ENCODE measurements around the gene FAM149B1. TPM values are rescaled to one million over a fixed set of nuclear protein-coding genes. Genes with fewer than 3 reads are reported as not detected.
A peak's percentile ranks its signal among the peaks of the same experiment; 100 is the strongest.
"Not testable (repeated sequence)": the region's sequence is repeated elsewhere in the genome, so short reads cannot be mapped to it uniquely, and the experiment has no call there.

FAM149B1 gene
- total RNA-seq, 4 donors from 2014 or later, result 2.2 to 6.9 (median 5.6) TPM

DNA sequence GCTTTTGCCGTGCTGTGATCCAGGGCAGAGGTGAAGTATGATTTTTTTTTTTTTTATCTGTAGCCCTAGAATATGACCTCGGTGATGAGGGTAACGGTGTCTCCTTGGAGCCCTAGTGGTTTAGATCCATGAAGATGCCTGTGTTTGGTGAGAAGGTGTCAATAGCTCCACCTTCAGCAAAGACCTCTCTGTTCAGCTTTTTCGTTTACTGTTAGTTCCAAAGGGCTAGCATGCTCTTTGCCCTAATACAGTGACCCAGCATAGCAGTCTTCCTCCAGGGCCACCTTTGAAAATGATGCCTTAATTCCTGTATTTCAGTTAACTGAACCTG lies 85.3 kb downstream of the FAM149B1 start:
- Histone ChIP-seq H3K4me1 (peaks cover 25% of the 10 kb centered on the region in 2 donors), H3K27me3 (no peaks in the 10 kb centered on the region), H3K36me3 (peaks cover 0 to 23% of the 10 kb centered on the region in 2 donors), H3K27ac (peak overlapping the region; percentile 89 to 99 (median 96)), H3K4me3 (peak overlapping the region; percentile 78 to 98 (median 88)), H3K9me3 (no peaks in the 10 kb centered on the region)
- no peak for TF ChIP-seq CTCF (IDR thresholded peaks at IDR 0.05 in 4 of 5, conservative IDR thresholded peaks at IDR 0.05 in 1 of 5)
- TF ChIP-seq POLR2A (IDR thresholded peaks at IDR 0.05), result no peak
- no peak for DNase-seq
- in situ Hi-C loops (cut with MboI; ENCODE audit: low sequenced_read_pairs in 4 of 4), result loop anchor here in 1 of 4 donors (25.0 kb wide), 1 partner anchor 384 kb away; the partner anchor contains the start of gene MYOZ1
- no peak for ATAC-seq
- intact Hi-C loops (cut with DNase I; ENCODE audit: low total_unique reads), result loop anchor here (2.0 to 5.0 kb wide), 3 partner anchors 156 to 244 kb away; partner anchors contain the start of genes ANXA7, P4HA1 and PPP3CB

- H3K27me3 ChIP-seq; DNase-seq; H3K27ac ChIP-seq; ATAC-seq; H3K4me3 ChIP-seq; H3K36me3 ChIP-seq; H3K4me1 ChIP-seq; intact Hi-C loops (cut with DNase I; ENCODE audit: low total_unique reads); H3K9me3 ChIP-seq: not testable (repeated sequence)
- in situ Hi-C loops (cut with MboI; ENCODE audit: low sequenced_read_pairs in 4 of 4), result loop anchor here in 1 of 4 donors (25.0 kb wide), 1 partner anchor 379 kb away; the partner anchor contains the start of gene MYOZ1
Measured at GRCh38 chr10:73258612-73259011, 90.7 kb downstream of the FAM149B1 start.

DNA sequence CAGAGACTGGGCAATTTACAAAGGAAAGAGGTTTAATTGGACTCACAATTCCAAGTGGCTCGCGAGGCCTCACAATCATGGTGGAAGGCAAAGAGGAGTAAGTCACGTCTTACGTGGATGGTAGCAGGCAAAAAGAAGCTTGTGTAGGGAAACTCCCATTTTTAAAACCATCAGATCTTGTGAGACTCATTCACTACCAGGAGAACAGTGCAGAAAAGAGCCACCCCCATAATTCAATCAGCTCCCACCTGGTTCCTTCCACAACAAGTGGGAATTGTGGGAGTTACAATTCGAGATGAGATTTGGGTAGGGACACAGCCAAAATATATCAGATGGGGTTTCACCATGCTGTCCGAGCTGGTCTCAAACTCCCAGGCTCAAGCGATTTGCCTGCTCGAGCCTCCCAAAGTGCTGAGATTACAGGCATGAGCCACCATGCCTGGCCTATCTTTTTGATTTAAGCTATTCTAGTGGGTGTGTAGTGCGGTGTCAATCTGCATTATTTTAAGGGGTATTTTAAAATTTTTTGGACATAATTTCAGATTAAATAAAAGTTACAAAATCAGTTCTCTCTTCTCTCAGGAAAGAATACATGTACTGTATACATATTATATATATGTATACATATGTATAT lies 93.6 kb downstream of the FAM149B1 start:
- no peak for DNase-seq
- TF ChIP-seq POLR2A (IDR thresholded peaks at IDR 0.05) (no peak), CTCF (IDR thresholded peaks at IDR 0.05 in 4 of 5, conservative IDR thresholded peaks at IDR 0.05 in 1 of 5) (no peak)
- in situ Hi-C loops (cut with MboI; ENCODE audit: low sequenced_read_pairs in 4 of 4), result loop anchor here in 1 of 4 donors (25.0 kb wide), 1 partner anchor 376 kb away; the partner anchor contains the start of gene MYOZ1

GRCh38 chr10:73262105-73262730 lies 94.3 kb downstream of the FAM149B1 start:
- no peaks in the 10 kb centered on the region for H3K9me3 ChIP-seq
- H3K27me3 ChIP-seq, result no peaks in the 10 kb centered on the region
- no peaks in the 10 kb centered on the region for H3K36me3 ChIP-seq
- TF ChIP-seq CTCF (IDR thresholded peaks at IDR 0.05 in 4 of 5, conservative IDR thresholded peaks at IDR 0.05 in 1 of 5) (no peak), POLR2A (IDR thresholded peaks at IDR 0.05) (no peak)
- in situ Hi-C loops (cut with MboI; ENCODE audit: low sequenced_read_pairs in 4 of 4), result loop anchor here in 1 of 4 donors (25.0 kb wide), 1 partner anchor 375 kb away; the partner anchor contains the start of gene MYOZ1
- H3K4me1 ChIP-seq, result no peaks in the 10 kb centered on the region
- no peak overlapping the region for H3K4me3 ChIP-seq
- no peak overlapping the region for H3K27ac ChIP-seq
- no peak for ATAC-seq
- intact Hi-C loops (cut with DNase I; ENCODE audit: low total_unique reads), result loop anchor here (10.0 kb wide), 1 partner anchor 383 kb away; the partner anchor contains the start of gene MYOZ1
- DNase-seq, result no peak

More for the DNA sequence above, 93.6 kb downstream of the FAM149B1 start:
- no peaks in the 10 kb centered on the region for H3K36me3 ChIP-seq
- H3K4me3 ChIP-seq, result no peak overlapping the region
- ATAC-seq, result no peak
- no peak overlapping the region for H3K27ac ChIP-seq
- no peaks in the 10 kb centered on the region for H3K9me3 ChIP-seq
- no peaks in the 10 kb centered on the region for H3K4me1 ChIP-seq
- intact Hi-C loops (cut with DNase I; ENCODE audit: low total_unique reads), result loop anchor here (10.0 kb wide), 1 partner anchor 383 kb away; the partner anchor contains the start of gene MYOZ1
- H3K27me3 ChIP-seq, result no peaks in the 10 kb centered on the region

Measured in gastrocnemius medialis (tissue), 4 donors.